Left lung (tissue), 10 donors: Measurements from ENCODE around the gene DMD. TPM values are rescaled to one million over a fixed set of nuclear protein-coding genes. Genes with fewer than 3 reads are reported as not detected.

Experiments used
- ATAC-seq: fragments of 200-7000 bp; cut with Tn5 transposase; one replicate; pipeline ENCODE4 v1.9.1; 2020; ENCODE audit warnings: moderate library complexity
- DNase-seq, 4 donors: peaks; one replicate each; pipeline ENCODE4 v3.0.0-alpha.2; 2013 to 2020
- H3K27ac ChIP-seq, 2 donors: fragments of 200-600 bp; sonication (generic) in 1 of 2; one replicate each; pipeline versions ENCODE4 v1.5.0 to v1.8.0; 2020 to 2021
- H3K27me3 ChIP-seq, 2 donors: fragments of 200-600 bp; sonication (generic) in 1 of 2; one replicate each; pipeline versions ENCODE4 v1.5.0 to v1.8.0; 2020 to 2021
- H3K36me3 ChIP-seq, 2 donors: fragments of 200-600 bp; sonication (generic) in 1 of 2; one replicate each; pipeline versions ENCODE4 v1.5.0 to v1.8.0; 2020 to 2021
- H3K4me1 ChIP-seq, 2 donors: fragments of 200-600 bp; one replicate each; pipeline ENCODE4 v1.8.0; 2021
- H3K4me3 ChIP-seq, 2 donors: fragments of 200-600 bp; sonication (generic) in 1 of 2; one replicate each; pipeline versions ENCODE4 v1.5.0 to v1.8.0; 2020 to 2021; ENCODE audit warnings: mild to moderate bottlenecking in 1 of 2
- H3K9me3 ChIP-seq, 2 donors: fragments of 200-600 bp; sonication (generic) in 1 of 2; one replicate each; pipeline versions ENCODE4 v1.5.0 to v1.8.0; 2020 to 2021
- CTCF ChIP-seq, 2 donors: fragments of 200-600 bp; sonication (generic) in 1 of 2; IDR thresholded peaks; one replicate each; pipeline versions ENCODE4 v1.5.0 to v1.8.0; 2021; ENCODE audit warnings: antibody characterized with exemption in 2 of 2
- intact Hi-C, 2 donors: fragments of 100-400 bp; cut with DNase I; formaldehyde crosslinking; loops; one replicate each; pipeline versions ENCODE4 v1.11.2 to v1.14.2; 2022
- polyA plus RNA-seq, 6 donors: library from polyadenylated mRNA; unstranded; fragments of 120-200 nt; gene quantifications; one replicate each; pipeline ENCODE4 v1.2.1, GENCODE V29; 2013; ENCODE audit not compliant: insufficient read length in 6 of 6
- total RNA-seq, 2 donors: library from RNA; stranded (reverse); fragmentation: NEBNext Ultra II Directional; extraction: Animal tissue kit (Norgen Biotek cat#: 25700); gene quantifications; one replicate each; pipeline ENCODE4 v1.2.1, GENCODE V29; 2021
- donor health status: DM: no; HTN: yes; CAD: no.
- donor health status: DM: no; HTN: no; CAD: no.

Gene DMD
- total and polyA plus RNA-seq, 8 donors, result 16.6 to 68.8 (median 54.0) TPM

GRCh38 chrX:31858915-31859314, 1352.4 kb downstream of the DMD start:
- intact Hi-C loops, result no loop called here

GRCh38 chrX:31854716-31855115, 1356.6 kb downstream of the DMD start:
- TF ChIP-seq CTCF (IDR thresholded peaks at IDR 0.05), result no peak
- no peak for ATAC-seq
- Histone ChIP-seq H3K27ac (no peak overlapping the region), H3K27me3 (no peaks in the 10 kb centered on the region), H3K4me1 (no peaks in the 10 kb centered on the region), H3K4me3 (no peak overlapping the region), H3K36me3 (no peaks in the 10 kb centered on the region), H3K9me3 (no peaks in the 10 kb centered on the region)
- intact Hi-C loops, result no loop called here
- DNase-seq, result no peak

More at GRCh38 chrX:31858915-31859314, 1352.4 kb downstream of the DMD start:
- TF ChIP-seq CTCF (IDR thresholded peaks at IDR 0.05), result no peak
- Histone ChIP-seq H3K4me1 (no peaks in the 10 kb centered on the region), H3K9me3 (no peaks in the 10 kb centered on the region), H3K36me3 (no peaks in the 10 kb centered on the region), H3K27ac (no peak overlapping the region), H3K4me3 (no peak overlapping the region), H3K27me3 (no peaks in the 10 kb centered on the region)
- ATAC-seq, result no peak
- DNase-seq, result no peak

- Histone ChIP-seq H3K36me3 (no peaks in the 10 kb centered on the region), H3K27ac (no peak overlapping the region), H3K4me1 (no peaks in the 10 kb centered on the region), H3K9me3 (no peaks in the 10 kb centered on the region), H3K27me3 (no peaks in the 10 kb centered on the region), H3K4me3 (no peak overlapping the region)
- no peak for DNase-seq
- intact Hi-C loops, result no loop called here
- ATAC-seq, result no peak
- no peak for TF ChIP-seq CTCF (IDR thresholded peaks at IDR 0.05)
Measured at GRCh38 chrX:31851761-31852160, 1359.6 kb downstream of the DMD start.

- H3K27ac ChIP-seq, result no peak overlapping the region
- H3K4me3 ChIP-seq, result no peak overlapping the region
- H3K4me1 ChIP-seq, result no peaks in the 10 kb centered on the region
- ATAC-seq, result no peak
- H3K27me3 ChIP-seq, result no peaks in the 10 kb centered on the region
- intact Hi-C loops, result no loop called here
- no peak for DNase-seq
- H3K9me3 ChIP-seq, result no peaks in the 10 kb centered on the region
- TF ChIP-seq CTCF (IDR thresholded peaks at IDR 0.05), result no peak
- H3K36me3 ChIP-seq, result no peaks in the 10 kb centered on the region
Measured at GRCh38 chrX:31847773-31848172, 1363.6 kb downstream of the DMD start.

GRCh38 chrX:31845003-31845402, 1366.3 kb downstream of the DMD start:
- H3K36me3 ChIP-seq, result no peaks in the 10 kb centered on the region

More at GRCh38 chrX:31845003-31845402, 1366.3 kb downstream of the DMD start:
- DNase-seq (no peak), ATAC-seq (peak; percentile 32)
- H3K27me3 ChIP-seq, result no peaks in the 10 kb centered on the region
- H3K9me3 ChIP-seq, result no peaks in the 10 kb centered on the region
- TF ChIP-seq CTCF (IDR thresholded peaks at IDR 0.05), result no peak
- no peaks in the 10 kb centered on the region for H3K4me1 ChIP-seq
- intact Hi-C loops, result no loop called here
- no peak overlapping the region for H3K27ac ChIP-seq
- no peak overlapping the region for H3K4me3 ChIP-seq
